GM12873 (cell line): ENCODE measurements around the gene GRID1.

ENCODE experiments used
- CTCF ChIP-seq: IDR thresholded peaks from 2 replicates; pipeline ENCODE4 v1.5.1; 2012; ENCODE audit warnings: low read depth, mild to moderate bottlenecking, moderate library complexity, low read length, control low read depth; ENCODE audit not compliant: insufficient read depth; ENCODE audit errors: missing control alignments

Gene GRID1

GRCh38 chr10:85679710-85680109 lies 686.9 kb downstream of the GRID1 start:
- TF ChIP-seq CTCF: no peak

- no peak for TF ChIP-seq CTCF
Measured at GRCh38 chr10:85679061-85679460, 687.5 kb downstream of the GRID1 start.

- TF ChIP-seq CTCF: no peak
Measured at GRCh38 chr10:85674851-85675250, 691.7 kb downstream of the GRID1 start.

GRCh38 chr10:85673270-85673669 lies 693.3 kb downstream of the GRID1 start:
- TF ChIP-seq CTCF: no peak

GRCh38 chr10:85671530-85671929 lies 695.1 kb downstream of the GRID1 start:
- no peak for TF ChIP-seq CTCF

GRCh38 chr10:85668522-85668921 lies 698.1 kb downstream of the GRID1 start:
- no peak for TF ChIP-seq CTCF

- TF ChIP-seq CTCF: no peak
Measured at GRCh38 chr10:85667638-85668233, 698.9 kb downstream of the GRID1 start.
